HG03103 (cell line): ENCODE results near the gene MON1B.
"Not testable (repeated sequence)": the region's sequence is repeated elsewhere in the genome, so short reads cannot be mapped to it uniquely, and the experiment has no call there.

Experiments used
- ATAC-seq: cut with Tn5 transposase; IDR thresholded peaks from one replicate; pipeline ENCODE4 v1.9.1; 2021; ENCODE audit warnings: low read depth; ENCODE audit not compliant: unreplicated experiment

MON1B gene

DNA sequence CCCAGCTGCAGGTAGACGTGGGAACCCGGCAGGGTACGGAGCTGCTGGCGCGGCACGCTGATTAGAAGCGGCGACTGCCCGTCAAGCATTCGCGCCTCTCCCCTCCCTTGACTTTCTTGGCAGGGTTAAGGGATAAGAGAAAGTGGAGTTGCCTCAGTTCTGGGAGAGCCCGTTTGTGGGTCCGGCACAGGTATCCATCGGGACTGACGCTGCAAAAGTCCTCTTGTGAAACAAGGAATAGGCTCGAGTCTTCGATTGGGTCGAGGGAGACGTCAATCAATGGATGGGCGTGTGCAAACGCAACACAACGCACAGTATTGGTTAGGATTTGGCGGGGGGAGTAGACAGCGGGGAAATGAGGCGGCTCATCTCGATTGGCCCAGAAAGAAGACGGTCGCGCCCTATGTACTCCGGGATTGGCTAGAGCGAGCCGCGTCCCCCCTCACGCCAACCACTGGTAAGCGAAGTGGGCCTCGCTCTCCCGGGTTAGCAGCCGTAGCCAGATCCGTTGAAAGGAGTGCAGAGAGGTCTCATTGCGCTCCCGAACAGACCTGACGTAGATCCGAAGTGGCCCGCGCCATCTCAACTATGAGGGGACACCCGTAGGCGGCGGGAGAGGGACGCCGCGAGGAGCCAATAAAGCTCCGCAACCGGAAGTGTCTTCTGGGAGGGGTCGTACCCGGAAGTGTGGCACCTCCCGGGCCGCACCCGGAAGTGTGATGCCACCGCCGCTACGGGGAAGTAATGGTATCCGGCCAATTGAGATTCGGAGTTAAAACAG is at the start of gene MON1B:
Gene MON1B (plus strand): TSS at position 713 of the 781 bp plus-strand sequence. CDS start 296 bp downstream, outside the sequence.
- ATAC-seq = peak; percentile 92

DNA sequence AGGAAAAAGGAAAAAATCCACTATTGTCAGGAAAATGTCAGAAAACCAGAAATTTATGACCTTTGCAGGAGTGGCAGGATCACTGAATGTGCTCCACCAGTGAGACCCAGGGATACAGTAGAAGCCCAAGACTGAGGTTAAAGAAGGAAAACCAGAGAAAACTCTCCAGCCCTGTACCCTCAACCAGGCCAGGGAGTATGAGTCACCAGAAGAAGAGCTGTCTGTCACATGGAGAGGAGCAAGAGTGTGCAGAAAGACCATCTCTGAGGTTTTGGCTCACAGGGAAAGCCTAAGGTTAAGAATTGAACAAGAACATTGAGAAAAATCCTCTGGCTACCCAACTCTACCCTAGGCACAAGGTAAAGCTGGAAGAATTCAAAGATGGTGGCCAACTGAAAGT is 47.6 kb upstream of the MON1B start:
- ATAC-seq = no peak

DNA sequence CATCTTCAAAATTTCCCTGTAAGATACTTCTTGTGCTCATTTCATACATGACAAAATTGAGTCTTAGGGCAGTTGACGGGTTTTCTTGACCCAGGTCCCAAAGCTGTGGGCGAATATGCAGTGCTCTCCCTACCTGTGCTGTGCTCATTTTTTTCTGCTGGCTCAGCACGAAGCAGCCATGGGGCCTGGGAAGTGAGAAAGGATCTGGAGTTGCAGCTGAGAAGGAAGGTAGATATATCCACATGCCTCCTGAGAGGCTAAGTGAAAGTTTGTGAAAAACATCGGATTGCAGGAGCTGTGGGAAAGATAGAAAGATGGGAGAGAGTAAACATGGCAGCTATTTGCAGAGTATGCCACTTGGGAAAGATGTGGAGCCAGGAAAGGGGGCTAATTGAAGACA is 42.9 kb upstream of the MON1B start:
- ATAC-seq = no peak

DNA sequence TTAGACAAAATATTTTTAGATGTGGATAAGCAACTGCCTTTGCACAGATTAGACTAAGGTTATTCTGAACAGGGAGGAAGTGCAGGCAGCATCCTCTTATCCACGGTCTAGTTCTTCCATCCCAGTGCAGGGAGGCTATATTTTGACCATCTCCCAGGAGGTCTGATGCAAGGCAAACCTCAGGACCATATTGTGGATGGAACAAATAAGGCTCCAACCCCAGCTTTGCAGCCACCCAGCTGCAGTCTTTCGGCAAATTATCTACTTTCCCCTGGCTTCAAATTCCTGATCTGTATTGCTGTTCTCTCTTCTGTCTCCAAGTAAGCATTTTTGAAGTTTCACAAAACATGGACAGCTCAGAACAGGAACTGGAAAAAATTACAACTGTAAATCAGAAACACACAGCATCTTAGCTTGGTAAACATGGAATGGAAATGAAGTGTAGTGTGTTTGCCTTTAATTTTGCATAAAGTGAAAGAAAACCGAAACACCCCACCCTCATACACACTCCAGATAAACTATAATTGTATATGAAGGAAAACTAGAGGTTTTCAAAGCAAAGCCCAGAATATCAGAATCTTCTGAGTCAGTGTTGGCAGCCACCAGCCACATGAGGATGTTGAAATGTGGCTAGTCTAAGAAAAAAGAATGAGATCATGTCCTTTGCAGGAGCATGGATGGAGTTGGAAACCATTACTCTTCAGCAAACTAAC is 33.5 kb upstream of the MON1B start:
- ATAC-seq = no peak

DNA sequence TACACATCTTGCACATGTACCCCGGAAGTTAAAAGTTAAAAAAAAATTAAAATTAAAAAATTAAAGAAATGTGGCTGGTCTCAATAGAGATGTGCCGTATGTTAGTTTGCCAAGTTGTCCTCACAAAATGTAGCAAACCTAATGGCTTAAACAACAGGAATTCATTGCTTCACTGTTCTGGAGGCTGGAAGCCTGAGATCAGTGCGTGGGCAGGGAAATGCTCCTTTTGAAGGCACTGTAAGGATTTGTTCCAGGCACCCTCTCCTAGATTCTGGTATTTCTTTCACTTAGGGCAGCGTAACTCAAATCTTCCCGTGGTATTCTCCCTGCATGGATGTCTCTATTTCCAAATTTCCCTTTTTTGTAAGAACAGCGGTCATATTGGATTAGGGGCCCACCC is 32.7 kb upstream of the MON1B start:
- ATAC-seq = no peak

DNA sequence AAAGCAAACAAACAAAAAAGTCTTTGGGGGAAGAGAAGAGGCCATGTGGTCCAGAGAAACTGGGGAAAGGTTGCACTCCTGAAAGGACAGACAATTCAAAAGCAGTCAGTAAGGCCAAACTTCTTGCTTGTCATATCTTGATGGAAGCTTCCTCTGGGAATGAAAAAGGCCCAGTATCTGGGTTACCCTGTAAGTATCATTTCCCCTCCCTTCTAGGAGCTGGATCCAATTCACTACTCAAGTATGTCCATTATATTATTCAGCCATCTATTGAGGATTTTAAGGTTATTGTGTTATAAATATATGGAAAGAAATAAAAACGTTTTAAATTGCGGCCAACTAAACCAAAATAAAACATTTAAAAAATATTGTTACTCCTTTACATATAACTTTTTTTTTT is 26.0 kb upstream of the MON1B start:
- ATAC-seq = no peak

DNA sequence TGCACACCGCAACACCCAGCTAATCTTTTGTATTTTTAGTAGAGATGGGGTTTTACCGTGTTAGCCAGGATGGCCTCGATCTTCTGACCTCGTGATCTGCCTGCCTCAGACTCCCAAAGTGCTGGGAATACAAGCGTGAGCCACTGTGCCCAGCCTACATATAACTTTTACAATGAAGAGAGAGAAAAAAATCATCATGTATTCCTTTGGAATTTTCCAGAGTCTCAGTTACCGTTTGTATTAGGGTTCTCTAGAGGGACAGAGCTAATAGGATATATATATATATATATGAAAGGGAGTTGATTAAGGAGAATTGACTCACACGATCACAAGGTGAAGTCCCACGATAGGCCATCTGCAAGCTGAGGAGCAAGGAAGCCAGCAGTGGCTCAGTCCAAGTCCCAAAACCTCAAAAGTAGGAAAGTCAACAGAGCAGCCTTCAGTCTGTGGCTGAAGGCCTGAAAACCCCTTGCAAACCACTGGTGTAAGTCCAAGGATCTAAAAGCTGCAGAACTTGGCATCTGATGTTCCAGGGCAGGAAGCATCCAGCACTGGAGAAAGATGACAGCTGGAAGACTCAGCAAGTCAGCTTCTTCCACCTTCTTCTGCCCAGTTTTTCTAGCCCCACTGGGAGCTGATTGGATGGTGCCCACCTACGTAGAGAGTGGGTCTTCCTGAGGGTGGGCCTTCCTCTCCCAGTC is 25.3 kb upstream of the MON1B start:
- ATAC-seq = not testable (repeated sequence)

DNA sequence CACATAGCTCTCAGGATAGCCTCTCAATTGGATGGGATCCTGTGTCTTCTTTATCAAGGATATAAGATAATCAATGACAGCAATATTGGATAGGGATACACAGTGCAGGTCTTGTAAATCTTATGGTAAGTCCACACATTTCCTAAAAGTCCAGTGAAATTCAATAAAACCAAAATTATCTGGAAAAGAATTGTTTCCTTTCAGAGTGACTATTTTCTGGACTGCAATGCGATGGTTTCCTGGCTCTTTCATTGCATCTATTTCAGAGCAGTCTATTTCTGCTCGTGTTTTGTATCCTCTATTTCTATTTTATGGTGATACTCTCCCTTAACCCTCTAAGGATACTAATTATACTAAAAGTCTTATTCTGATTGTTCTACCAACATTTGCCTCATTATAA is 24.3 kb upstream of the MON1B start:
- no peak for ATAC-seq

DNA sequence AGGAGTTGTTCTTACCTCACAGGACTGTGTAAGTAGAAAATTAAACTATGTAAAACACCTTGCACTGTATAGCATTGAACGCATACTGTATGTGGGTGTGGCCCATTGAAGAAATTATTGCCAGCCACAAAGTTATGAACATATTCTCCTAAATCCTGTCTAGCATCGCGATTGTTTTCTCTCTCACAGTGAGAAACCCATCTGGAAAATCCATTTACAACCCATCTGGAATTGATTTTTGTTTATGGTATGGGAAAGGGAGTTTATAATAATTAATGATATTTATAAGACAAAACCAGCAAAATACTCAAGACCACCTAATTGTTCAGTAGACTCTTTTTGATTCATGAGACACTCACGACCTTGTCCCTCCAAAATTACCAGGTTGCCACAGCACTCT is 22.1 kb upstream of the MON1B start:
- ATAC-seq = no peak

DNA sequence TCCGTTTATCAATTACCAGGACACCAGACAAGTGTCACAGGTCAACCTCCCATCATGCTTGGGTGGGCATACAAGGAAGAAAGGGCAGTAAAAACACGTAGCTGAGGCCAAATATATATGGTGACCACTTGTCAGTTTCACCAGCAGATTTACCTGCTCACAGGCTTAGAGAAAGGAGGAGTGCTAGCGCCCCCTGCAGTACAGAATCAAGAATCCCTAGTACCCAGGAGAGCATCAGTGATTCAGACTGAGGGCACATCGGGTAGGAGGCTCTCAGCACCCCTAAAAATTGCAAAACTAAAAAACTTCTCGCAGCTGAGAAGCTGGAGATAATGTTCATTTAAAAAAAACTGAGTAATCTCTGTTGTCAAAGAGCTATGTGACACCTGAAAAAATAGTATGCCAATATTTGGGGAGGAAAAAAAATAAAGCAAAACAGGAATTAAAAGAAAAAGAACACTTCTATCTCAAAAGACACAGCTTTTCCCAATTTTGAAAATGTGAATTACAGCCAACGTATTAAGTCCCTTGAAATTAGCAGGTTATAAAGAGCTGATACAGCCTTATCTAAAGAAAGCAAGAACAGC is 21.2 kb upstream of the MON1B start:
- peak; percentile 87 for ATAC-seq

DNA sequence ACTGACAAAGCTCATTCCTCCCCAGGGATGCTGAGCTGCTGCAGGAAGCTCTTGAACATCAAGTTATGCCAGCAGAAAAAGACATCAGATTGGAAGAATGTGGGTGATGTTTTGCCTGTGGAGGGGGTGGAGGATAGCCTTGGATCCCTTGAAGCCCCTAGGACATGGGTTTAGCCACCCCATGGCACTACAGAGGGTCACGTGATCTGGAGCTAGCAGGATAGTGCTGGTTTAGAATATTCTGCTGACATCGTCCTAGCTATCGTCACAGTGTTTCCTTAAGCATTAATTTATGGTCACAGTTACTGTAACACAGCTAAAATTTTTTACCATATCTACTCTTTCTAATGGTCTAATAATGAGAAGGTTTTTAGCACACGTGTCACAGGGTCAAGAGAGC is 20.2 kb upstream of the MON1B start:
- ATAC-seq = no peak

DNA sequence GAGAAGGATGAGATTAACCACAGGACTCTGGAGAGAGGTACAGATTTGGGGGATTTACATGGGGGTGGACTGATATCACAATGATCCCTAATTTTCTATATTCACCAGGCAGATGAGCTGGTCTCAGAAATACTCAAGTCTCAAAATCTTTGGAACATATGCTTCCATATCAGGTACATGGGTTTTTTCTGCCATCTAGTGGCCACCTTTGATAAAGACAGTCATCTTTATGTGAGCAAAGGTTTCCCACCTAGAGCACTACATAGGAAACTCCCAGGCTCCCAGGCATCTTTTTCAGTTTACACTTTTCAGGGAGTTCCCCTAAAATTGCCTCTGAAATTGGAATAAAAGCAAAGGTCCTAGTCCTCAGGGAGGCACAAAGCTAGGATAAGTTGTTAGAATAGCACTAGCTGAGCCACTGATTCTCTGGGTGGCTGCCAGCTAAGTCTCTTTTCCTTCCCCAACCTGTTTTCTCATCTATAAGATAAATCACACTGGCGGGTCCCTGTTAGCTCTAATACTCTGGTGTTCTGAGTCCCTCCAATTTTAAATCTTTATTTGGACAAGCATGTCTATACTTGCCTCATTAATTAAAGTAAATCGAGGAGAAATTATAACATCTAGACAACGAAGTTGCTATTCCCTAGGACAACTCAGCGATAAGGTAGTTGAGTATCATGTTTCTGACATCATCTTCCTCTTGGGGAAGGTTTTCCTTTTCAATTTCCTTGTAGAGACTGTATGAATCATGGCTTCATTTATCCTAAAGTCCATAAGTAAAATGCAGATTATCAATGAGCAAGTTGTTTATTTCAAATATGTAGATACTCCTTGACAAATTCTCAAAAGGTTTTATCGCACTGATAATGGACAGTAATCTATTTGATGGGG is 19.0 kb upstream of the MON1B start:
- peak; percentile 73 for ATAC-seq

DNA sequence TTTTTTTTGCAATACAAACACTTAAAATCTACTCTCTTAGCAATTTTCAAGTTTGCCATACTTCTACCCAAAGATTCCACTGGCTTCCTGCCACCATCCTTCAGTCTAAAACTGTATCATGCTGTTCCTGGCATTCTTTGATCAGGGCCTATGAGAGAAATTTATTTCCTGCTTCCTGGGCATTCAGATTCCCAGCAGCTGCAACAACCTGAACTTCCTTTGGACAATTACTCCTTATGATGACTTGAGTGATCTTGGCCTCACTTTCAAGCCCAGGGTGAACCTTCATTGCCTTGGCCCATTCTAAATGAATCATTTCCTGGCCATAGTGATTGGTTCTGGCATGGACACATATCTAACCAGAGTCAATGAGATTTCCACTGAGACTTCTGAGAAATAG is 18.0 kb upstream of the MON1B start:
- no peak for ATAC-seq

DNA sequence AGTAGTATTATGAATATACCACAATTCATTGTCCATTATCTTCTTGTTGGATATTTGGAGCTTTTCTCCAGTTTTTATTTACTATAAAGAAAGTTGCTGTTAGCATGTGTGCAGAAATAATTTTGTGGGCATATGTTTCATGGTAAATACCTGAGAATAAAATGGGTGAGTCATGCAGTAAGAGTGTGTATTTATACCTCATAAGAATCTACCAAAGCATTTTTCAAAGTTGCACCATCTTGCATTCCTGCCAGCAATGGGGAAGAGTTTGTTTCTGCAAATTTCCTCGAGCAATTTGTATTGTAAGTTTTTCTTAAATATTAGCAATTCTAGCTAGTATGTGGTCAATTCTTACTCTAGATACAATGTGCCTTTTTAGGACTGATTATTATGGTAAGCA is 7.9 kb upstream of the MON1B start:
- ATAC-seq = no peak

DNA sequence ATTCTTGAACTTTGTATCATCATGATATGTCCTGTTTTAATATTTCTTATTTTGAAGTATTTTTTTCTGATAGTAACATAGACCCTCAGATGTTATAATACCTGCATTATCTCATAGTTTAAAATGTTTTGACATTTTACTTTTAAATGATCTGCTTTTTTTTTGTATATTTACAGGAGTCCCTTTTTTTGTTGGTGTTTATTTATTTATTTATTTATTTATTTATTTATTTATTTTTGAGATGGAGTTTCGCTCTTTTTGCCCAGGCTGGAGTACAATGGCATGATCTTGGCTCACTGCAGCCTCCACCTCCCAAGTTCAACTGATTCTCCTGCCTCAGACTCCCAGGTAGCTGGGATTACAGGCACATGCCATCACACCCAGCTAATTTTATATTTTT is 4.7 kb upstream of the MON1B start:
- ATAC-seq = not testable (repeated sequence)

DNA sequence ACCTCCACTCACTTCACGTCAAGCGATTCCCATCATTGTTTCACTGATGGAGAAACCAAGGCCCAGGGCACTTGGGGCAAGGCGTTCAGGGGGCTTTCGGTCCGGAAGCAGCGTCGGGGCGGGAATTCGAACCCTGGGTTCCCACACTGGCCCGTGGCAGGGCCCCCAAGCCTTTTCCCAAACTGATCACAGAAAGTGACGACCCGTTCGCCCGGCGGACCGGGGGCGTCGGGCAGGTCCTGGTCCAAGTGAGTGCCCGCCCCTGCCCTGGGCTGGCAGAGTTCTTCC is 856 bp upstream of the MON1B start:
- peak; percentile 1 for ATAC-seq

DNA sequence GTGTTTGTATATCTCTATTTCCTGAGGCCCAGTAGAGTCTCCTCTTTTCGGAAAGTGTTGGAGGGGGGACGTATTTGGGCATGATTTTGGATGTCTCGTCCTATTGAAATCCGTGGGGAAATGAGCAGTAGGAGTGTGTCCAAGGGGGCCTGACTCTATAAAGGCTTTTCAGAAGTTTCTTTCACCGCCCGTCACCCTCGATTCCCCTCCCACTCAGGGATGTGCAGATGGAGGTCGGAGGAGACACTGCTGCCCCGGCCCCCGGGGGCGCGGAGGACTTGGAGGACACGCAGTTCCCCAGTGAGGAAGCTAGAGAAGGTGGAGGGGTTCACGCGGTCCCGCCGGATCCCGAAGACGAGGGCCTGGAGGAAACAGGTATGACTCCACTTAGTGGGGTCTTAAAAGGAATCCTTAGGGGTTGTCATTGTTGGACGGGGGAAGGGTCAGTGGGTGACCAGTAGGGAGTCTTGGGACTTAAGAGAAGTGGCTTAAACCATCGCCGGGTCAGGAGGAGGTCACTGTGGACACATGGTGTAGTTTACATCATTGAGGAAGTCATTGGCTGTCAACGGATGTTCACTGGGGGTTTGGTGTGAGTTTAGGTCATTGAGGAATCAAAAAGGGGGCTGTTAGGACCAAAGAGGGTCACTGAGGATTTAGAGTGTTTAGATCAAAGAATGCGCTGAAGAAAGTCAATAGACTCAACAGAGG is 424 bp downstream of the MON1B start:
- ATAC-seq = no peak

DNA sequence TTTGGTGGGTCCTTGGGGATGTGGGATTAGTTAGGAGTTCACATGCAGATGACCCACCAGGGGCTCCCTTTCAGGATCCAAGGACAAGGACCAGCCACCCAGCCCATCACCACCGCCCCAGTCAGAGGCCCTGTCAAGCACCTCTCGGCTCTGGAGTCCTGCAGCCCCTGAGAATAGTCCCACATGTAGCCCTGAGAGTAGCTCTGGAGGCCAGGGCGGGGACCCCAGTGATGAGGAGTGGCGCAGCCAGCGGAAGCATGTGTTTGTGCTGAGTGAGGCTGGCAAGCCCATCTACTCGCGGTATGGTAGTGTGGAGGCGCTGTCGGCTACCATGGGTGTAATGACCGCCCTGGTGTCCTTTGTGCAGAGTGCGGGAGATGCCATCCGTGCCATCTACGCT is 2.4 kb downstream of the MON1B start:
- no peak for ATAC-seq

DNA sequence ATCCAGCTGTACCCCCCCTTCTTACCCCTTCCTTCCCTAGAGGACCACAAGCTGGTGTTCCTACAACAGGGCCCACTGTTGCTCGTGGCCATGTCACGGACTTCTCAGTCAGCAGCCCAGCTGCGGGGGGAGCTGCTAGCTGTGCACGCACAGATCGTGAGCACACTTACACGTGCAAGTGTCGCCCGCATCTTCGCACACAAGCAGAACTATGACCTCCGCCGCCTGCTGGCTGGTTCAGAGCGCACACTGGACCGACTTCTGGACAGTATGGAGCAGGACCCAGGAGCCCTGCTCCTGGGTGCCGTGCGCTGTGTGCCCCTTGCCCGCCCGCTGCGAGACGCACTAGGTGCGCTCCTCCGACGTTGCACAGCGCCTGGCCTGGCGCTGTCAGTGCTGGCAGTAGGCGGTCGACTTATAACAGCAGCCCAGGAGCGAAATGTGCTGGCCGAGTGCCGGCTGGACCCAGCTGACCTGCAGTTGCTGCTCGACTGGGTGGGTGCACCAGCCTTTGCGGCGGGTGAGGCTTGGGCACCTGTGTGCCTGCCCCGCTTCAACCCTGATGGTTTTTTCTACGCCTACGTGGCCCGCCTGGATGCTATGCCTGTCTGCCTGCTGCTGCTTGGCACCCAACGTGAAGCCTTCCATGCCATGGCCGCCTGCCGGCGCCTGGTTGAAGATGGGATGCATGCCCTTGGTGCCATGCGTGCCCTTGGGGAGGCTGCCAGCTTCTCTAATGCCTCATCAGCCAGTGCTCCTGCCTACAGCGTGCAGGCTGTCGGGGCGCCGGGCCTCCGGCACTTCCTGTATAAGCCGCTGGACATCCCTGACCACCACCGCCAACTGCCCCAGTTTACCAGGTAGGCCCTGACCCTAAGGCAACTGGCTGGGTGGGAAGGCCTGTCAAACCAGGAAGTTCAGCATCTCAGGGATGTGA is 3.6 kb downstream of the MON1B start:
- no peak for ATAC-seq
